IMR-90 (cell line): ENCODE measurements around the gene TMED8.

Experiments
- CEBPB ChIP-seq: IDR thresholded peaks from 2 replicates; pipeline ENCODE4 v1.6.1; 2012; ENCODE audit warnings: low read depth, low read length, improper control_type of control experiment
- CTCF ChIP-seq: conservative IDR thresholded peaks from 2 replicates; pipeline ENCODE4 v1.5.1; 2012; ENCODE audit warnings: mild to moderate bottlenecking, low read depth, low read length, improper control_type of control experiment
- POLR2A ChIP-seq: IDR thresholded peaks from 2 replicates; pipeline ENCODE4 v1.6.1; 2012; ENCODE audit warnings: mild to moderate bottlenecking, low read depth, low read length

GRCh38 chr14:77324289-77324688 lies 52.6 kb downstream of the TMED8 start:
- no peak for TF ChIP-seq POLR2A
- TF ChIP-seq CTCF, result no peak
- TF ChIP-seq CEBPB, result no peak
